SK-N-SH (cell line): ENCODE measurements around the gene THUMPD3. TPM values are rescaled to one million over a fixed set of nuclear protein-coding genes. Genes with fewer than 3 reads are reported as not detected.

Source experiments
- CTCF ChIA-PET: fragments of 300-600, 350-600 bp; formaldehyde crosslinking; extraction: SDS; loops from one replicate; lab custom pipeline; 2021; lab: Yijun Ruan, JAX
- POLR2A ChIA-PET: fragments of 350-600 bp; sonication (Branson Sonifier 250); formaldehyde crosslinking; extraction: SDS; loops from one replicate; lab custom pipeline; 2020; ENCODE audit warnings: antibody characterized with exemption, inconsistent platforms; lab: Yijun Ruan, JAX
- DNase-seq: peaks from one replicate; pipeline ENCODE4 v3.0.0; 2012
- H2AFZ ChIP-seq: fragments of 200-600 bp; sonication (generic); 2 replicates; pipeline ENCODE4 v1.8.1; 2016; ENCODE audit warnings: antibody characterized with exemption, mild to moderate bottlenecking, low read depth
- H3F3A ChIP-seq: fragments of 200-600 bp; sonication (generic); replicated peaks from 2 replicates; pipeline ENCODE3; 2016; ENCODE audit warnings: antibody characterized with exemption, mild to moderate bottlenecking; ENCODE audit not compliant: insufficient read depth
- H3K27ac ChIP-seq, 2 experiments: fragments of 200-500 bp in 1 of 2; fragments of 200-600 bp in 1 of 2; sonication (Bioruptor generic) in 1 of 2; sonication (generic), shearing (Covaris generic) in 1 of 2; 2 replicates each; pipeline versions ENCODE4 v1.5.1 to v1.6.1; 2014 to 2016; ENCODE audit warnings: low read depth in 2 of 2, inconsistent platforms in 1 of 2, low read length in 1 of 2, mild to moderate bottlenecking in 1 of 2, mixed read lengths in 1 of 2
- H3K27me3 ChIP-seq: fragments of 200-600 bp; sonication (generic), shearing (Covaris generic); 2 replicates; pipeline ENCODE4 v1.6.1; 2016; ENCODE audit warnings: mixed run types; ENCODE audit not compliant: insufficient read depth
- H3K36me3 ChIP-seq, 2 experiments: fragments of 200-500 bp in 1 of 2; fragments of 200-600 bp in 1 of 2; sonication (Bioruptor generic) in 1 of 2; sonication (generic) in 1 of 2; replicated peaks in 1 of 2; 2 replicates each; pipeline versions ENCODE3 to v1.5.1; 2014 to 2016; ENCODE audit warnings: low read length in 1 of 2, mild to moderate bottlenecking in 1 of 2; ENCODE audit not compliant: insufficient read depth in 2 of 2, control insufficient read depth in 1 of 2
- H3K4me1 ChIP-seq, 2 experiments: fragments of 200-500 bp in 1 of 2; fragments of 200-600 bp in 1 of 2; sonication (Bioruptor generic) in 1 of 2; sonication (generic), shearing (Covaris generic) in 1 of 2; 2 replicates each; pipeline versions ENCODE4 v1.5.1 to v1.6.1; 2014 to 2016; ENCODE audit warnings: low read depth in 1 of 2, low read length in 1 of 2, mixed run types in 1 of 2; ENCODE audit not compliant: insufficient read depth in 2 of 2, control insufficient read depth in 1 of 2
- H3K4me2 ChIP-seq: fragments of 200-600 bp; sonication (generic), shearing (Covaris generic); 2 replicates; pipeline ENCODE4 v1.6.1; 2017; ENCODE audit warnings: mixed run types
- H3K4me3 ChIP-seq, 2 experiments: fragments of 200-500 bp in 1 of 2; fragments of 200-600 bp in 1 of 2; sonication (Bioruptor generic) in 1 of 2; sonication (generic), shearing (Covaris generic) in 1 of 2; 2 replicates each; pipeline versions ENCODE4 v1.5.1 to v1.8.1; 2014 to 2016; ENCODE audit warnings: low read depth in 2 of 2, inconsistent platforms in 1 of 2, low read length in 1 of 2, mild to moderate bottlenecking in 1 of 2, mixed read lengths in 1 of 2, moderate library complexity in 1 of 2
- H3K79me2 ChIP-seq: fragments of 200-600 bp; sonication (generic); 2 replicates; pipeline ENCODE4 v1.8.1; 2017; ENCODE audit warnings: mild to moderate bottlenecking; ENCODE audit not compliant: insufficient read depth
- H3K9ac ChIP-seq: fragments of 200-600 bp; sonication (generic); 2 replicates; pipeline ENCODE4 v1.6.1; 2017; ENCODE audit warnings: mixed run types
- H3K9me2 ChIP-seq: fragments of 200-600 bp; sonication (generic); 2 replicates; pipeline ENCODE4 v1.6.1; 2017; ENCODE audit warnings: mixed run types
- H3K9me3 ChIP-seq: fragments of 200-600 bp; sonication (generic); 2 replicates; pipeline ENCODE4 v1.6.1; 2017; ENCODE audit warnings: mixed run types, mild to moderate bottlenecking, moderate library complexity
- H4K20me1 ChIP-seq: fragments of 200-600 bp; sonication (generic); 2 replicates; pipeline ENCODE4 v1.6.1; 2017; ENCODE audit warnings: mild to moderate bottlenecking, mixed run types; ENCODE audit not compliant: insufficient read depth
- CTCF ChIP-seq: fragments of 200-600 bp; sonication (generic); IDR thresholded peaks from 2 replicates; pipeline ENCODE4 v1.6.1; 2017; ENCODE audit warnings: antibody characterized with exemption, mild to moderate bottlenecking, moderate library complexity
- FOSL2 ChIP-seq: IDR thresholded peaks from 2 replicates; pipeline ENCODE4 v1.4.0; 2012; ENCODE audit warnings: low read depth, mild to moderate bottlenecking, moderate library complexity, borderline replicate concordance
- FOXJ3 ChIP-seq: sonication (generic); formaldehyde crosslinking; IDR thresholded peaks from 2 replicates; pipeline ENCODE4 v1.5.1; 2020; ENCODE audit warnings: mild to moderate bottlenecking, missing genetic modification reagents
- GATA2 ChIP-seq: sonication (generic); formaldehyde crosslinking; IDR thresholded peaks from 2 replicates; pipeline ENCODE4 v1.5.0; 2020; ENCODE audit warnings: mild to moderate bottlenecking, missing genetic modification reagents
- MEF2A ChIP-seq: IDR thresholded peaks from 2 replicates; pipeline ENCODE4 v1.4.0; 2012; ENCODE audit warnings: low read depth, borderline replicate concordance
- RCOR1 ChIP-seq: fragments of 150-350 bp; IDR thresholded peaks from 2 replicates; pipeline ENCODE4 v1.6.1; 2017; ENCODE audit warnings: antibody characterized with exemption, low read length
- REST ChIP-seq: IDR thresholded peaks from 2 replicates; pipeline ENCODE4 v1.6.1; 2012; ENCODE audit warnings: mild to moderate bottlenecking, low read depth, low read length, moderate library complexity
- USF2 ChIP-seq: fragments of 150-350 bp; IDR thresholded peaks from 2 replicates; pipeline ENCODE4 v1.6.1; 2017; ENCODE audit warnings: antibody characterized with exemption, low read length, low read depth, borderline replicate concordance
- YY1 ChIP-seq: IDR thresholded peaks from 2 replicates; pipeline ENCODE4 v1.4.0; 2012; ENCODE audit warnings: low read depth, mild to moderate bottlenecking
- ZBTB33 ChIP-seq: IDR thresholded peaks from 2 replicates; pipeline ENCODE4 v1.4.0; 2012; ENCODE audit warnings: low read depth, borderline replicate concordance
- WGBS: methylation state at CpG from one replicate; pipeline ENCODE4 v1.1.6; 2017; ENCODE audit warnings: low lambda C conversion rate; 5-methylcytosine and 5-hydroxymethylcytosine counted together
- polyA plus RNA-seq, 3 experiments: library from polyadenylated mRNA; depleted of rRNA; stranded (reverse); fragments of >200 nt; gene quantifications; 2 replicates each; pipeline ENCODE4 v1.2.3, GENCODE V29; 2012

THUMPD3 gene
- polyA plus RNA-seq, 1 of the 3 experiments (the other 2 are of a cell fraction), result 27.1 TPM

- ChIA-PET CTCF (interaction anchor here (0.7 to 1.3 kb wide), 4 partner anchors 22 to 412 kb away, joined by 3 to 6 read pairs (median 4); no protein-coding TSS in a partner anchor), POLR2A (interaction anchor here (0.9 to 1.0 kb wide), 2 partner anchors 9 to 37 kb away, joined by 3 to 5 read pairs; partner anchors contain the start of gene THUMPD3)
- Histone ChIP-seq H3K4me2 (peak overlapping the region; percentile 94), H3K4me3 (peak overlapping the region; percentile 98), H3K79me2 (peaks cover 87% of the 10 kb centered on the region), H2AFZ (no peak overlapping the region), H3K9me2 (no peaks in the 10 kb centered on the region), H3K9me3 (no peaks in the 10 kb centered on the region), H3K27ac (peak overlapping the region; percentile 95 to 99), H4K20me1 (peaks cover 76% of the 10 kb centered on the region), H3K9ac (peak overlapping the region; percentile 100), H3K4me1 (peaks cover 45 to 53% of the 10 kb centered on the region in 2 experiments; a peak in 3 of 4 replicates), H3K27me3 (no peaks in the 10 kb centered on the region), H3K36me3 (peaks cover 12 to 13% of the 10 kb centered on the region in 2 experiments), H3F3A (peaks cover 57% of the 10 kb centered on the region)
- no peak for DNase-seq
- TF ChIP-seq RCOR1 (no peak), USF2 (no peak), MEF2A (no peak), YY1 (no peak), GATA2 (CRISPR knock-in tag) (no peak), ZBTB33 (no peak), FOSL2 (no peak), CTCF (no peak), REST (no peak), FOXJ3 (CRISPR knock-in tag) (no peak)
- 2% methylated on average over 2 of the region's 2 CpGs for WGBS
Observed at GRCh38 chr3:9399337-9399703, 36.5 kb downstream of the THUMPD3 start.
